ENCODE data around the gene MFGE8. TPM values are rescaled to one million over a fixed set of nuclear protein-coding genes. Genes with fewer than 3 reads are reported as not detected.

MFGE8 gene
- total RNA-seq, 4 donors from 2014 or later = 51.8 to 156 (median 78.3) TPM

DNA sequence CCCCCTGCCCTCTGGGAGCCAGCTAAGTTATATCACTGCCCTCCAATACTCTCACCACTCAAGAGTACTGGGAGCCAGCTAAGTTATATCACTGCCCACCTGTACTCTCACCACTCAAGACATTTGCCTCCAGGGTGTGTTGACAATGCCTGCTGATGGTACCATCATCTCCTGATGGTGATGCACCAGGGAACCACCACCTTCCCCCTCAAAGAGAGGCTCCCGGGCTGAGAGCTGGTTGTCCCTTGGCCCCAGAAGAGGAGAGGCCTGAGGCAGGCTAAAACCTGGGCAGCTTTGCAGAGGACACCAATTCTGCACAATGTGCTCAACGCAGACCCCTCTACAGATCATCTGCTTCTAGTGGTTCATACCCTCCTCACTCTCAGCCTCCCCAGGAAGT, 10.3 kb downstream of the MFGE8 start:
- Histone ChIP-seq H3K9me3 (no peaks in the 10 kb centered on the region), H3K36me3 (no peaks in the 10 kb centered on the region), H3K27me3 (no peaks in the 10 kb centered on the region), H3K4me1 (peaks cover 0 to 8% (median 2%) of the 10 kb centered on the region in 4 donors), H3K4me3 (no peak overlapping the region), H3K27ac (no peak overlapping the region)
- TF ChIP-seq POLR2A (IDR thresholded peaks at IDR 0.05) = no peak
- TF ChIP-seq, protein P1, sequence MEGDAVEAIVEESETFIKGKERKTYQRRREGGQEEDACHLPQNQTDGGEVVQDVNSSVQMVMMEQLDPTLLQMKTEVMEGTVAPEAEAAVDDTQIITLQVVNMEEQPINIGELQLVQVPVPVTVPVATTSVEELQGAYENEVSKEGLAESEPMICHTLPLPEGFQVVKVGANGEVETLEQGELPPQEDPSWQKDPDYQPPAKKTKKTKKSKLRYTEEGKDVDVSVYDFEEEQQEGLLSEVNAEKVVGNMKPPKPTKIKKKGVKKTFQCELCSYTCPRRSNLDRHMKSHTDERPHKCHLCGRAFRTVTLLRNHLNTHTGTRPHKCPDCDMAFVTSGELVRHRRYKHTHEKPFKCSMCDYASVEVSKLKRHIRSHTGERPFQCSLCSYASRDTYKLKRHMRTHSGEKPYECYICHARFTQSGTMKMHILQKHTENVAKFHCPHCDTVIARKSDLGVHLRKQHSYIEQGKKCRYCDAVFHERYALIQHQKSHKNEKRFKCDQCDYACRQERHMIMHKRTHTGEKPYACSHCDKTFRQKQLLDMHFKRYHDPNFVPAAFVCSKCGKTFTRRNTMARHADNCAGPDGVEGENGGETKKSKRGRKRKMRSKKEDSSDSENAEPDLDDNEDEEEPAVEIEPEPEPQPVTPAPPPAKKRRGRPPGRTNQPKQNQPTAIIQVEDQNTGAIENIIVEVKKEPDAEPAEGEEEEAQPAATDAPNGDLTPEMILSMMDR (IDR thresholded peaks at IDR 0.05) = no peak
- no peak for DNase-seq

DNA sequence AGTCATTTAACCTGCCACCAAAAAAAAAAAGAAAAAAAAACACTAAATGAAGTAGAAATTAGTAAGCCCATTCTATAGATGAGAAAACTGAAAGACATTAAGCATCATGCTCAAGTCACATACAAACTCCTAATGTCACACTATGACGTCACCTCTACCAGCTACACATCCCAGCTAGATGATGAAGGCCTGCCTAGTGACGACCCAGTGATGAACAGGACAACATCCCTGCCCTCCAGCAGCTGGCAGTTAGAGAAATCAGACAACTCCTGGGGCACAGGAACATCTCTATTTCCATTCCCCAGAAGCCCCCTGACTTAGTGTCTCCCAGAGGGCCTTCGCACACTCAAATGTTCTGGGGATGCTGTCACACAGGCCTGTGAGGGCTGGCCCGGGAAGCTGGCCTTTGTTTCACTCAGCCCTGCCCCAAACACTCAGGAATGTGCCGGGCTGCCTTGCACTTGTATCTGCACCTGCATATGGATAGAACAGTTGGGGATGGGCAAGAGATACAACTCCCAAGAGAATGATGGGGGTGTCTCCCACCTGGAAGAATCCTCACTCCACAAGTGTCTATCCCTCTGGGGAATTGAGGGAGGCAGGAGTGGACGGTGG, 10.9 kb downstream of the MFGE8 start:
- H3K27me3 ChIP-seq = no peaks in the 10 kb centered on the region
- H3K27ac ChIP-seq = no peak overlapping the region
- peaks cover 0 to 9% (median 4%) of the 10 kb centered on the region in 4 donors for H3K4me1 ChIP-seq
- H3K36me3 ChIP-seq = no peaks in the 10 kb centered on the region
- no peak for TF ChIP-seq POLR2A (IDR thresholded peaks at IDR 0.05)
- TF ChIP-seq, protein P1 (IDR thresholded peaks at IDR 0.05) = no peak
- H3K9me3 ChIP-seq = no peaks in the 10 kb centered on the region
- H3K4me3 ChIP-seq = no peak overlapping the region
- DNase-seq = no peak

DNA sequence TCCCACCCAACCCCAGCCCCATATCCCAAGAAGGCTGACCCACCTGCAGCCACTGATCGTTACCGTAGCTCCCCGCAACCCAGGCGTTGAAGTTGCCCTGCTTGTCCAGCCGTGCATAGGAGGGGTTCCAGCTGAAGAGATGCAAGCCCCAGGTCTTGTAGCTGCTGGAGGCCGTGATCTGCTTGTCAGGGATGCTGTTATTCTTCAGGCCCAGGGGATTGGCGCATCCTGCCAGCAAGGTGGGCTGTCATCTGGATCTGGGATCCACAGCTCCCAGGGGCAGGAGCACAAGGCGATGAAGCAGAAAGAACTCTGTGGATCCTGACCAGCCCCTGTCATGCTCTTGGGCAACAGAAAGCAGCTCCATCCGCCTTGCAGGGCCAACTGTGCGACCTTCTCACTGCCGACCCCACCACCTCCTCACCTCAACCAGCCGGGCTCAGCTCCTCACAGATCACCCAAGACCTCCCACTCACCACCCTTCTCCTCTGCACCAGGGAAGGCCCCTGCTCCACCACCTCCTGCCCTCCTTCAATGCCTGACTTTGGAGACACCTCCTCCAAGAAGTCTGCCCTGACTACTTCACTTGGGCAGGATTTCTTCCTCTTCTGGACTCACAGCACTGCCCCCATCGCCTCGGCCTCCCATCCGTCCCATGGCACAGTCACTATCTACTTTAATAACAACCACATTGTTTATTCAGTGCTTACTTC, 11.5 kb downstream of the MFGE8 start:
- H3K27ac ChIP-seq = no peak overlapping the region
- no peak overlapping the region for H3K4me3 ChIP-seq
- no peaks in the 10 kb centered on the region for H3K36me3 ChIP-seq
- H3K4me1 ChIP-seq = peaks cover 0 to 15% (median 8%) of the 10 kb centered on the region in 4 donors
- no peaks in the 10 kb centered on the region for H3K9me3 ChIP-seq
- TF ChIP-seq, protein P1 (IDR thresholded peaks at IDR 0.05) = no peak
- no peak for TF ChIP-seq POLR2A (IDR thresholded peaks at IDR 0.05)
- no peaks in the 10 kb centered on the region for H3K27me3 ChIP-seq
- DNase-seq = no peak

DNA sequence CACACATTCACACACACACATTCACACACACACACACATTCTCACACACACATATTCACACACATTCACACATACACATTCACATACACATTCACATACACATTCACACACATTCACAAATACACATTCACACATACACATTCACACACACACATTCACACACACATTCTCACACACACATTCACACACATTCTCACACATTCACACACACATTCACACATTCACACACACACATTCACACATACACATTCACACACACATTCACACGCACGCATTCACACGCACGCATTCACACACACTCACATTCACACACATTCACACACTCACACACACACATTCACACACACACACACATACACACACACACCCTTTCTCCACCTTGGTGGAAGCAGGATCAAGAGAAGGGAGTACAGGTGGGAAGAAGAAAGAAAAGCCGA, 12.2 kb downstream of the MFGE8 start:
- H3K9me3 ChIP-seq = no peaks in the 10 kb centered on the region
- TF ChIP-seq POLR2A (IDR thresholded peaks at IDR 0.05) = no peak
- TF ChIP-seq, protein P1 (IDR thresholded peaks at IDR 0.05) = no peak
- no peak overlapping the region for H3K4me3 ChIP-seq
- H3K27me3 ChIP-seq = no peaks in the 10 kb centered on the region
- no peak for DNase-seq
- H3K4me1 ChIP-seq = peaks cover 0 to 15% (median 8%) of the 10 kb centered on the region in 4 donors
- H3K36me3 ChIP-seq = no peaks in the 10 kb centered on the region
- no peak overlapping the region for H3K27ac ChIP-seq

DNA sequence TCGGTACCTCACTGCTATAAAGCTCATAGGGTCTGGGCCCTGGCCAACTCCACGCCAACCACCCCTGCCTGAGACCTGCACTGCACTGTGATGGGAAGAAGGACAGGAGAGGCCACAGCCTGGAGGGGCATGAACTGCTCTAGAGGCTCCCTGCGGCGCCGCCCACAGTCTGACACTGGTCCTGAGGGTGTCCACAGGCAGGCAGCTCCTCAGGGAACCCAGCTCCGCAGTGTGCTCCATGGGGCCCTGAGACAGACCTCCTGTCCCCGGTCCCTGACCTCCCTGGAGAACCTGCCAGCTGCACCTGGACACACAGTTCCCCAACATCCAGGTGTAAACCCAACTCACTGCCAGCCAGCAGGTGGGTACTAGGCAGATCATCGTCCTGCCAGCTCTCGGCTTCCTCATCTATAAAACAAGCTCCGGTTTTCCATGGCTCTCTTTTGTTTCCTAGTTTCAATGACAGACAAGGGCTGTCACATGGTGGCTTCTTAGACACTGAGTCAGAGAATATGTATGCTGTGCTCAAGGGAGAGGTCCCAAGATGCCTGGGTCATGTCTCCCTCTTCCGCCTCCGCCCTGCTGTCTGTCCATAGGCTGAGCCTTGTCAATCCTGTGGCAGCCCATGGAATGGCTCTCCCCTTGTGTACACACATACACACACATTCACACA, 12.7 kb downstream of the MFGE8 start:
- H3K4me1 ChIP-seq = peaks cover 0 to 17% (median 11%) of the 10 kb centered on the region in 4 donors
- H3K36me3 ChIP-seq = no peaks in the 10 kb centered on the region
- H3K27me3 ChIP-seq = no peaks in the 10 kb centered on the region
- no peak overlapping the region for H3K27ac ChIP-seq
- no peaks in the 10 kb centered on the region for H3K9me3 ChIP-seq
- no peak for DNase-seq
- TF ChIP-seq, protein P1 (IDR thresholded peaks at IDR 0.05) = no peak
- no peak for TF ChIP-seq POLR2A (IDR thresholded peaks at IDR 0.05)
- H3K4me3 ChIP-seq = no peak overlapping the region

All from Peyer's patch (tissue), 4 donors.